ENCODE results near the gene OSBPL5.

DNA sequence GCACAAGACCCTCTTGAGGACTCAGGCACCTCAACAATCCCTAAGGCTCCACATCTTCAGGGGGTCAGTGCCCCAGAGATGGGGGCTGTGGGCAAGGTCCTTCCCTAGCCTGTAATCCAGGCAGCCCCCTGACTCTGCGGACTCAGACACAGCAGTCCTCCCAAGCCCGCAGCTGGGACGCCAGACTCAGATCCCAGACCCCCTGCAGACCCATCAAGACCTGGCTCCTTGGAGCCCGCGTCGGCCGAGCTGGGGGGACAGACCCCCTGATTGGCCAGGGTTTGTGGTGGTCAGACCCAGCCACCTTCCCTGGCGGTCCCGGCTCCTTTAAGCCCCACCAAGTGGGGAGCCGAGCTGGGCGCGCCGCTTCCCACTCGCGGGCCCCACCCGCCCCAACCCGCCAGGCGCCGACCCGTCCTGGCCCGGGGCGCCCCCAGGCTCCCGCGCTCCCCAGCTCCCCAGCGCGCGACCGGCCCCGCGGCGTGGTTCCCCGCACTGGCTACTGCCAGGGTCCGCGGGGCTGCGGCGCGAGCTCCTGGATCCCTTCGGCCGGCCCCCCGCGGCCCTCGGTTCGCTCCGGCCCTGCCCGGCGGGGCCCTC lies 458 bp downstream of the OSBPL5 start:
- TF ChIP-seq, protein P1, sequence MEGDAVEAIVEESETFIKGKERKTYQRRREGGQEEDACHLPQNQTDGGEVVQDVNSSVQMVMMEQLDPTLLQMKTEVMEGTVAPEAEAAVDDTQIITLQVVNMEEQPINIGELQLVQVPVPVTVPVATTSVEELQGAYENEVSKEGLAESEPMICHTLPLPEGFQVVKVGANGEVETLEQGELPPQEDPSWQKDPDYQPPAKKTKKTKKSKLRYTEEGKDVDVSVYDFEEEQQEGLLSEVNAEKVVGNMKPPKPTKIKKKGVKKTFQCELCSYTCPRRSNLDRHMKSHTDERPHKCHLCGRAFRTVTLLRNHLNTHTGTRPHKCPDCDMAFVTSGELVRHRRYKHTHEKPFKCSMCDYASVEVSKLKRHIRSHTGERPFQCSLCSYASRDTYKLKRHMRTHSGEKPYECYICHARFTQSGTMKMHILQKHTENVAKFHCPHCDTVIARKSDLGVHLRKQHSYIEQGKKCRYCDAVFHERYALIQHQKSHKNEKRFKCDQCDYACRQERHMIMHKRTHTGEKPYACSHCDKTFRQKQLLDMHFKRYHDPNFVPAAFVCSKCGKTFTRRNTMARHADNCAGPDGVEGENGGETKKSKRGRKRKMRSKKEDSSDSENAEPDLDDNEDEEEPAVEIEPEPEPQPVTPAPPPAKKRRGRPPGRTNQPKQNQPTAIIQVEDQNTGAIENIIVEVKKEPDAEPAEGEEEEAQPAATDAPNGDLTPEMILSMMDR (IDR thresholded peaks at IDR 0.05): no peak
- no peak for TF ChIP-seq ZFX (IDR thresholded peaks at IDR 0.05; ENCODE audit: borderline replicate concordance)
